Liver (tissue), 9 donors: Measurements from ENCODE around the gene FLOT2. TPM values are rescaled to one million over a fixed set of nuclear protein-coding genes. Genes with fewer than 3 reads are reported as not detected.

Source experiments
- DNase-seq: peaks from one replicate; pipeline ENCODE4 v3.0.0-alpha.2; 2017; ENCODE audit warnings: low spot score
- H3K27ac ChIP-seq, 2 donors: one replicate each; pipeline ENCODE4 v1.7.0; 2013; ENCODE audit warnings: inconsistent platforms in 2 of 2, low read length in 2 of 2, control low read depth in 1 of 2, low read depth in 1 of 2, mild to moderate bottlenecking in 1 of 2
- H3K27me3 ChIP-seq, 4 donors: one replicate each; pipeline versions ENCODE4 v1.6.1 to v1.7.0; 2013; ENCODE audit warnings: low read length in 3 of 4, inconsistent platforms in 1 of 4, mild to moderate bottlenecking in 1 of 4, moderate library complexity in 1 of 4; ENCODE audit not compliant: control insufficient read depth in 4 of 4, insufficient read depth in 4 of 4
- H3K36me3 ChIP-seq, 4 donors: one replicate each; pipeline versions ENCODE4 v1.6.1 to v1.7.0; 2013; ENCODE audit warnings: low read length in 3 of 4, mild to moderate bottlenecking in 3 of 4, low read depth in 1 of 4, moderate library complexity in 1 of 4; ENCODE audit not compliant: control insufficient read depth in 4 of 4, insufficient read depth in 3 of 4
- H3K4me1 ChIP-seq, 4 donors: one replicate each; pipeline versions ENCODE4 v1.6.1 to v1.7.0; 2013; ENCODE audit warnings: low read length in 3 of 4, mild to moderate bottlenecking in 3 of 4, moderate library complexity in 1 of 4; ENCODE audit not compliant: control insufficient read depth in 4 of 4, insufficient read depth in 4 of 4
- H3K4me3 ChIP-seq, 3 donors: one replicate each; pipeline versions ENCODE4 v1.6.1 to v1.7.0; 2013; ENCODE audit warnings: low read length in 3 of 3, control low read depth in 1 of 3, low read depth in 1 of 3, mild to moderate bottlenecking in 1 of 3
- H3K9ac ChIP-seq, 2 donors: one replicate each; pipeline ENCODE4 v1.7.0; 2013; ENCODE audit warnings: low read length in 2 of 2, mild to moderate bottlenecking in 2 of 2, moderate library complexity in 2 of 2, control low read depth in 1 of 2, low read depth in 1 of 2
- H3K9me3 ChIP-seq, 4 donors: one replicate each; pipeline versions ENCODE4 v1.6.1 to v1.7.0; 2013; ENCODE audit warnings: low read length in 3 of 4; ENCODE audit not compliant: control insufficient read depth in 4 of 4
- ATF3 ChIP-seq: IDR thresholded peaks from 2 replicates; pipeline ENCODE4 v1.6.1; 2016; ENCODE audit warnings: antibody characterized with exemption
- CTCF ChIP-seq: fragments of 150-350 bp; IDR thresholded peaks from 2 replicates; pipeline ENCODE4 v1.5.1; 2017; ENCODE audit warnings: improper control_type of control experiment, low read depth, low read length; ENCODE audit not compliant: missing input control
- EGR1 ChIP-seq, 2 donors: IDR thresholded peaks; 2 replicates each; pipeline ENCODE4 v1.6.1; 2016 to 2018; ENCODE audit warnings: antibody characterized with exemption in 2 of 2, low read depth in 2 of 2
- FOXA1 ChIP-seq: IDR thresholded peaks from 2 replicates; pipeline ENCODE4 v1.6.1; 2016; ENCODE audit warnings: antibody characterized with exemption
- HNF4A ChIP-seq, 2 donors: conservative IDR thresholded peaks; 2 replicates each; pipeline ENCODE4 v1.6.1; 2016; ENCODE audit warnings: antibody characterized with exemption in 2 of 2, mild to moderate bottlenecking in 2 of 2
- HNF4G ChIP-seq: IDR thresholded peaks from 2 replicates; pipeline ENCODE4 v1.6.1; 2016; ENCODE audit warnings: antibody characterized with exemption
- MAX ChIP-seq: IDR thresholded peaks from 2 replicates; pipeline ENCODE4 v1.6.1; 2016; ENCODE audit warnings: antibody characterized with exemption
- NR2F2 ChIP-seq: IDR thresholded peaks from 2 replicates; pipeline ENCODE4 v1.6.1; 2016; ENCODE audit warnings: antibody characterized with exemption
- RAD21 ChIP-seq, 2 donors: IDR thresholded peaks; 2 replicates each; pipeline ENCODE4 v1.6.1; 2016; ENCODE audit warnings: antibody characterized with exemption in 2 of 2, mild to moderate bottlenecking in 2 of 2
- RXRA ChIP-seq, 2 donors: IDR thresholded peaks; 2 replicates each; pipeline ENCODE4 v1.6.1; 2017 to 2018; ENCODE audit warnings: antibody characterized with exemption in 2 of 2, mild to moderate bottlenecking in 1 of 2
- SP1 ChIP-seq: IDR thresholded peaks from 2 replicates; pipeline ENCODE4 v1.6.1; 2018; ENCODE audit warnings: antibody characterized with exemption, mild to moderate bottlenecking
- TAF1 ChIP-seq: conservative IDR thresholded peaks from 2 replicates; pipeline ENCODE4 v1.6.1; 2016; ENCODE audit warnings: antibody characterized with exemption, mild to moderate bottlenecking
- YY1 ChIP-seq: IDR thresholded peaks from 2 replicates; pipeline ENCODE4 v1.6.1; 2016; ENCODE audit warnings: antibody characterized with exemption, mild to moderate bottlenecking
- ZBTB33 ChIP-seq: IDR thresholded peaks from 2 replicates; pipeline ENCODE4 v1.6.1; 2016; ENCODE audit warnings: antibody characterized with exemption
- WGBS: extraction: QIAGEN DNeasy Blood & Tissue Kit; methylation state at CpG from one replicate; pipeline ENCODE4 v1.1.7; 2013; 5-methylcytosine and 5-hydroxymethylcytosine counted together
- polyA plus RNA-seq, 2 donors: library from polyadenylated mRNA; stranded (reverse) in 1 of 2; unstranded in 1 of 2; fragments of 200-250 nt in 1 of 2; fragments of >200 nt in 1 of 2; fragmentation: Nextera tagmentation in 1 of 2; extraction: Ambion mirVana in 1 of 2; gene quantifications; one replicate each; pipeline versions ENCODE4 v1.2.1 to v1.2.3, GENCODE V29; 2013 to 2015
- total RNA-seq, 2 donors: library from RNA; depleted of rRNA; stranded (reverse); fragments of >200 nt; gene quantifications; one replicate each; pipeline ENCODE4 v1.2.3, GENCODE V29; 2014
- donor health status: healthy.
- donor health status: healthy.
- donor health status: healthy.
- donor health status: healthy.
- donor health status: healthy.

Gene FLOT2
- total and polyA plus RNA-seq, 4 donors, result 61.6 to 100 (median 69.4) TPM

GRCh38 chr17:28863953-28864352 is 33.6 kb downstream of the FLOT2 start:
- no peak overlapping the region for H3K4me3 ChIP-seq
- DNase-seq, result no peak
- no peaks in the 10 kb centered on the region for H3K9me3 ChIP-seq
- H3K27ac ChIP-seq, result no peak overlapping the region
- no peak overlapping the region for H3K9ac ChIP-seq
- TF ChIP-seq TAF1, result no peak
- no peak for TF ChIP-seq EGR1 (IDR thresholded peaks at IDR 0.05; ENCODE audit: low read depth in 2 of 2)
- TF ChIP-seq HNF4G, result no peak
- no peak for TF ChIP-seq YY1
- TF ChIP-seq ZBTB33, result no peak
- TF ChIP-seq HNF4A (conservative IDR thresholded peaks at IDR 0.05), result no peak
- no peak for TF ChIP-seq SP1
- TF ChIP-seq RXRA (IDR thresholded peaks at IDR 0.05), result no peak
- no peak for TF ChIP-seq ATF3
- TF ChIP-seq FOXA1, result no peak
- TF ChIP-seq NR2F2, result no peak
- no peak for TF ChIP-seq CTCF
- TF ChIP-seq RAD21 (IDR thresholded peaks at IDR 0.05), result no peak
- no peak for TF ChIP-seq MAX
- WGBS, result 97% methylated on average over 1 of the region's 1 CpG
- H3K36me3 ChIP-seq, result peaks cover 4 to 16% (median 8%) of the 10 kb centered on the region in 4 donors
- no peaks in the 10 kb centered on the region for H3K4me1 ChIP-seq
- H3K27me3 ChIP-seq, result no peaks in the 10 kb centered on the region

- Histone ChIP-seq H3K9me3 (no peaks in the 10 kb centered on the region), H3K27me3 (no peaks in the 10 kb centered on the region), H3K36me3 (peaks cover 4 to 30% (median 21%) of the 10 kb centered on the region in 4 donors), H3K9ac (no peak overlapping the region), H3K4me1 (no peaks in the 10 kb centered on the region), H3K27ac (no peak overlapping the region), H3K4me3 (no peak overlapping the region)
- WGBS, result 96% methylated on average over 3 of the region's 3 CpGs
- peak; percentile 52 for DNase-seq
- TF ChIP-seq ATF3 (no peak), YY1 (no peak)
Measured at GRCh38 chr17:28862561-28862960, 35.0 kb downstream of the FLOT2 start.
